Fibroblast of skin of back (primary cell): ENCODE data around the gene SH3PXD2A.
"Not testable (repeated sequence)": the region's sequence is repeated elsewhere in the genome, so short reads cannot be mapped to it uniquely, and the experiment has no call there.

Experiments
- DNase-seq: peaks from one replicate; pipeline ENCODE4 v3.0.0-alpha.2; 2013

SH3PXD2A gene

GRCh38 chr10:103787331-103787730, 68.0 kb downstream of the SH3PXD2A start:
- no peak for DNase-seq

- DNase-seq, result no peak
These were observed 69.4 kb downstream of the SH3PXD2A start for GRCh38 chr10:103786020-103786419.

GRCh38 chr10:103784723-103785418, 70.5 kb downstream of the SH3PXD2A start:
- no peak for DNase-seq

DNA sequence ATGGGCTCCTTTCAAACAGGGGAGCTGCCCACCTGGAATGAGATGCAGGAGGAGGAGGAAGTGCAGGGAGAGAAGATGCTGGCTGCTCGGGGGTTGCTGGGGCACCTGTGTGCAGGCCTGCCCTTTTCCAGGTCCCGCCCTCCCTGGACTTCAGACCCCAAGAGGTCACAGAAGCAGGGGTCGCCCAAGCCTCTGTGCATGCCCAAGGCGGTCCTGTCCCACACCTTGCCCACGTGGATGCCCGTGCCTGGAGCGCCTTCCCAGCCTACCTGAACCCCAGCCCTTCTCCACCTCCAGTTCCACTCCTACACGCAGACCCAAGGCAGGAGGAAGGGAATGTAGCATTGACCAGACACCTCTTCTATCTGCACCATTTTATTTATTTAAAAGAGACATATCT, 71.3 kb downstream of the SH3PXD2A start:
- no peak for DNase-seq

GRCh38 chr10:103783681-103784080, 71.7 kb downstream of the SH3PXD2A start:
- no peak for DNase-seq

- DNase-seq, result peak; percentile 87
These were observed 73.9 kb downstream of the SH3PXD2A start for GRCh38 chr10:103781329-103782061.

- no peak for DNase-seq
These were observed 74.9 kb downstream of the SH3PXD2A start for GRCh38 chr10:103780242-103781149.

GRCh38 chr10:103778358-103779139, 76.8 kb downstream of the SH3PXD2A start:
- no peak for DNase-seq

DNA sequence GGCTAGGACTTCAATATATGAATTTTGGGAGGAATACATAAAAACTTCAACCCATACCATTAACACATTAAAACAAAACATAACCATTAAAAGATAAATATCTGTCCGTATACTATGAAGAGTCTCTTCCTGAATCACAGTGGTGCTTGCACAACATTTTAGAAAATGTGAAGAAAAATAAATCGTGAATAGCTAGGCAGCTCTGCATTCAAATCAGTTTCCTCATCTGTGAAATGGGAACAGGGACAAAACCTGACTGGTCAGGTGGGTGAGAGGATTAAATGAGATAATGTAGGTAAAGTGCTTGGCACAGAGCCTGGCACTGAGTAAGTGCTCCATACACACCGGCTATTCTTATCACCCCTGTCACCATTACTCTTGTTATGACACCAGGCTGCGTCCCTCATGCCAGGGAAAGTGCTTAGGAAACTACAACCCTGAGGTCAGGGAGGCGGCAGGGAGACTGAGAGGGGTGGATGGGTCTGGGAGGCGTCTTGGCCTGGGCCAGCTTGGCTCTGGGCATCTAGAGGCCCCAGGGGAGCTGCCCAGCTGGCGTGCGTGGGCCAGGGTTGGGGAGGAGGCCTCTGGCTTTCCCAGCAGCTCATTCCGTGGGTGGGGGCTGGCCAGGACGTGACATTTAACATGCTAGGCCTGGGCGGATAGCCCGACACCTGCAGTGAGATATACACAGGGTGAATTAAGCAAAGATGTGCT, 78.3 kb downstream of the SH3PXD2A start:
- no peak for DNase-seq

DNA sequence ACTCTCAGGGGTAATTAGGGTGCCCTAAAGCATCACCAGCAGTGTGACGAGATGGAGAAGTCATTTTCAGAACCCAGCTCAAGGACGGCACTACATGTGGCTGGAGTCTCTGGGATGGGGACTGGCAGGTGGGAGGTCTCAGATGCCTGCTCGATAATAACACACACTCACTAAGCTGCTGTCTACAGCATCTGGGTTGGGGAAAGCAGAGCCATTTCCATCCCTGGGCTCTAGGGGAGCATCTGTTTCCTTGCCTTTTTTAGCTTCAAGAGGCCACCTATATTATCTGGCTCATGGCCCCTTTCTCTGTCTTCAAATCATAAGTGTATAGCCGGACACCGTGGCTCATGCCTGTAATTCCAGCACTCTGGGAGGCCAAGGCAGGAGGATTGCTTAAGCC, 79.6 kb downstream of the SH3PXD2A start:
- DNase-seq, result no peak

- DNase-seq, result not testable (repeated sequence)
These were observed 82.5 kb downstream of the SH3PXD2A start for GRCh38 chr10:103772846-103773245.

GRCh38 chr10:103772096-103772845, 83.1 kb downstream of the SH3PXD2A start:
- peak; percentile 71 for DNase-seq

- no peak for DNase-seq
These were observed 85.2 kb downstream of the SH3PXD2A start for GRCh38 chr10:103770139-103770538.

DNA sequence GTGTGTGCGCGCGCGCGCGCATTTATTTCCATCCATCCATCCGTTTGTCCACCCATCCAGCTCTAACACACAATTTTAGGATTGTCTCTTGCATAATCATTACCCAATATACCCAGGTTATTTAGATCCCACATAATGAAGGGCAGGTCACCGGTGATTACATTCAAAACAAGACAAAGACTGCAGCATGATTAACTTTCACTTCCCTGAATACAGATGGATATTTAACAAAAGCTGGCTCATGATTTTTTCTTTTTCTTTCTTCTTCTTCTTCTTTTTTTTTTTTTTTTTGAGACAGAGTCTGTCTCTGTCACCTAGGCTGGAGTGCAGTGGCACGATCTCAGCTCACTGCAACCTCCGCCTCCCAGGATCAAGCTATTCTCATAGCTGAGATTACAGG, 86.2 kb downstream of the SH3PXD2A start:
- DNase-seq, result no peak

DNA sequence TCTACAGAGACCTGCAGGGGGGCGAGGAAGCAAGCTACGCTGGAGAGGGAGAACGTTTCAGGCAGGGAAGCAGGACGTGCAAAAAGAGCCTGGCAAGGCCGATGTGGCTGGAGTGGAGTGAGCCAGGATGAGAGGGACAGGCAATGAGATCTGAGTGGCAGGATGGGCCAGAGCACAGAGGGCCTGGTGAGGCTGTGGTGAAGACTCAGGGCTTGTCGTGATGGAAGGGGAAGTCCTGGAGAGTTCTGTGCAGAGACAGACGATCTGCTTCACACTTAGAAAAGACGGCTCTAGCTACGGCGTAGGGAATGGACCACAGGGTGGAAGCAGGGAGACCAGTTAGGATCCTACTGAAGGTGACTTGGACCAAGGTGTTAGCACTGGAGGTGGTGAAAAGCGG, 87.0 kb downstream of the SH3PXD2A start:
- no peak for DNase-seq

DNA sequence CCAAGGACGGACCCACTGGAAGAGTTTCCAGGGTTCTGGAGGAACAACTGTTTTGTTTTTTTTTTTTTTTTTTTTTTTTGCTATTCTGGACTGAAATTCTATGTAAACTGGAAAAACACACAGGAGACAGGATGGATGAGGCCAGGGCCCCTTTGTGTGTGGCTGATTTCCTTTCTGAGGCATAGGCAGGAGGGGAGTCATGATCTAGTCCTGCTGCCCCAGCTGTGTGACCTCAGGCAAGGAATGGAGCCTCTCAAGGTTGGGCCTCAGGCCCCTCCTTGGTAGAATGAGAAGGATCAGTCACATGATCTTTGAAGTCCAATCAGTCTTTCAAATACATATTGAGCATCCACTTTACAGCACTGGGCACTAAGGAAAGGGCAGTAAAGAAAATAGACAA, 87.6 kb downstream of the SH3PXD2A start:
- DNase-seq, result no peak

DNA sequence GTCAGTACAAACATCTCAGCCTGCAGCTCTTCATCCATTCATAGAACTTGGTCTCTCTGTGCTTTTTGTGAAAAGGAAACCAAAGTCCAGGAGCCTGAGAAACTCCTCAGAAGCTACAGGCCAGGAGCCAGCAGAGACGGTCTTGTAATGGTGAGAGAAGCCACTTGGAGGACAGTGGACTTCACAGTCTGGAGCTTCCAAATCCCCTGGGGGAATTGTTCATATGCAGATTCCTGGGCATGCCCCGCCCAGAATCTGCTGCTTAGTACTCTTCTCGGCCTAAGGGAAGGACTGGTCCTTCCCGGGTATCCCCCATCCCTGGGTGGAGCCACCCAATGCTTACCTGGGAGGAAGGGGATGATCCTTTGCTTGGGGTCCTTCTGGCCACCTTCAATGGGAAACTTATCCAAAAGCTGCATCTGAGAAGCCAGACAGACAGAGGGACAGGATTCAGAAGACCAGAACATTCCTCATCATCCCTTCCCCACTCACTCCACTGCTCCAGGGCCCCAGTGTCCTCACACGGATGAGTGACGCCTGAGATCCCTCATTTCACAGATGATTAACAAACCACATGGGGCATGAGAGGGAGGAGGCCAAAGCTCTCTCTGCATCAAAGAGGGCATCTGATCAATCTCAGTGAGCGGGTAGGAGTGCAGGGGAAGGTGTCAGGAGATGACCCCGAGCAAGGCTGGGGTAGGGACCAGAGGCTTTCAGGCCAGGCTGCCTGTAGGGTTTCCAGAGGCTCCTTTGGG, 88.4 kb downstream of the SH3PXD2A start:
- peak; percentile 26 for DNase-seq

DNA sequence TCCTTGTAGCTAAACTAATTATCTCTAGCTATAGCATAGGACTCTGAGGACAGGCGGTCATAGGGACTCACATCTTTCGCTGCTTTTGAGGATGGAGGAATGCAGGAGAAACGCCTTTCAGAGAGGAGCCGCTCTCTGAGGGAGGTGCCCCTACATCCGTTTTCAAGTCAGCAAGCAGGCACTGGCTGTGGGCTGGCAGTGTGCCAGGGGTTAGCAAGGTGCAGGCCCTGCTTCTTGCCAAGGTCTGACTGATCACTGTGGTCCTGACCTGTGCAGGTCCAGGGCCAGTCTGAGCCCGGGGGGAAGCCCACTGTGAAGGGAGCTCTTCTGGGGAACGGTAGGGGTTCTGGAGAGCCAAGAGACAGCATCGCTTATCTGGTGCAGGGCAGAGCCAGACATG, 89.4 kb downstream of the SH3PXD2A start:
- DNase-seq, result no peak

- peak; percentile 84 for DNase-seq
These were observed 90.2 kb downstream of the SH3PXD2A start for GRCh38 chr10:103765168-103765567.
